ENCODE data around the gene ADAMTS16. TPM values are rescaled to one million over a fixed set of nuclear protein-coding genes. Genes with fewer than 3 reads are reported as not detected.

ADAMTS16 gene
- total and polyA plus RNA-seq, 2 donors (not counting 3 experiments of a cell fraction or from before 2014, with no cell fraction given) = not detected

DNA sequence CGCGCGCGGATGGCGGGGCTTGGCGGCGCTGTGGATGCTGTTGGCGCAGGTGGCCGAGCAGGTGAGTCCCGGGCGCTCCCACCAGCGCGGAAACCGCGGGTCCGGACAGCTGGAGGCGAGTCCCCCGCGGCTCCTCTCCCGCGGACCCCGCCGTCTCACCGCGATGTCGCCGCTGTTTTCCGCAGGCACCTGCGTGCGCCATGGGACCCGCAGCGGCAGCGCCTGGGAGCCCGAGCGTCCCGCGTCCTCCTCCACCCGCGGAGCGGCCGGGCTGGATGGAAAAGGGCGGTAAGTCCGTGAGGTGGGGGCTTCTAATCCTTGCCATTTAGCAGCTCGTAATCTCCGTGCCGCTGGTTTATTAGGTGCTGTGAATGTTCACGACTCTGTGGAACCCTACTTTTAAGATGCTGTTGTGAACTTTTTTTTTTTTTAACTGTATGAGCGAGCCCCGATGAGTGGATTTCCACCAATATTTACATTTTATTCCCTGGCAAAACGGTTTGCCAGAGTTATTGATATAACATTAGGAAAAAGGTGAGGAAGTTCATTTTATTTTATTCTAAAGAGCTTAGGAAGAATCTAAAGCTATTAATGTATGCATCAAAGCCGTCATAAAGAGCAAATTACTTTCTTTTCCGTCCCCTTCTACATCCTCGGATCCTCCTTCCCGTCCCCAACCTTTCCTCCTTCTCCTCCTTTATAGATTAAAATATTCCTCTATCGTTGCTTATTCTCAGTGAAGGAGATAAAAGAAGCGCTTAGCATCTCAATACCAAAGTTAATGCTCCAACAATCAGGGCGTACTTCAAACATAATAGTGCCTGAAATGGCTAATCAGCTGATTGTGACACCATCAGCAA lies 579 bp downstream of the ADAMTS16 start:
- dilution Hi-C loops (cut with MboI; ENCODE audit: extremely low pct_ligation_motif_present, low sequenced_read_pairs) (no loop called here), intact Hi-C loops (cut with micrococcal nuclease) (no loop called here)
- CTCF ChIA-PET = interaction anchor here (0.6 to 3.7 kb wide), 2 partner anchors 278 to 1458 kb away, joined by 3 to 31 read pairs; no protein-coding TSS in a partner anchor
- Histone ChIP-seq H3K27ac (ENCODE audit: insufficient read depth, low read depth, low read length) (no peak overlapping the region), H3K36me3 (ENCODE audit: control insufficient read depth in 2 of 2, extremely low read depth in 1 of 2, insufficient read depth in 2 of 2, low read length in 2 of 2) (no peaks in the 10 kb centered on the region), H2AFZ (ENCODE audit: low read depth, low read length) (no peak overlapping the region), H3K79me2 (ENCODE audit: control insufficient read depth, insufficient read depth, low read length) (no peaks in the 10 kb centered on the region), H3K27me3 (ENCODE audit: control insufficient read depth in 2 of 2, insufficient read depth in 2 of 2, low read length in 2 of 2) (peaks cover 9 to 13% of the 10 kb centered on the region in 2 experiments), H4K20me1 (replicated peaks; ENCODE audit: control insufficient read depth, extremely low read depth, insufficient read depth, low read length) (no peaks in the 10 kb centered on the region), H3K4me1 (ENCODE audit: control insufficient read depth, extremely low read depth, insufficient read depth, low read length) (no peaks in the 10 kb centered on the region), H3K9ac (replicated peaks; ENCODE audit: extremely low read depth, insufficient read depth, low read length) (no peak overlapping the region), H3K4me3 (replicated peaks in 1 of 3; ENCODE audit: insufficient read depth in 1 of 3, low read depth in 1 of 3, low read length in 3 of 3) (no peak overlapping the region), H3K4me2 (ENCODE audit: insufficient read depth, low read length) (no peak overlapping the region), H3K9me1 (replicated peaks; ENCODE audit: control insufficient read depth, extremely low read depth, insufficient read depth, low read length) (no peaks in the 10 kb centered on the region), H3K9me3 (replicated peaks; ENCODE audit: control insufficient read depth, insufficient read depth, low read length) (no peaks in the 10 kb centered on the region)
- DNase-seq (ENCODE audit: low read depth, low spot score) (no peak), FAIRE-seq (no peak)
- TF ChIP-seq GATA2 (IDR thresholded peaks at IDR 0.05; ENCODE audit: insufficient read depth, insufficient read length, low read depth, low read length) (no peak), FOS (IDR thresholded peaks at IDR 0.05; ENCODE audit: borderline replicate concordance, insufficient read depth, low read length) (no peak), MYC (IDR thresholded peaks at IDR 0.05; ENCODE audit: low read depth, low read length) (no peak), EZH2 (IDR thresholded peaks at IDR 0.05; ENCODE audit: borderline replicate concordance, low read depth, low read length, severe bottlenecking) (no peak)
- TF ChIP-seq, protein P1, sequence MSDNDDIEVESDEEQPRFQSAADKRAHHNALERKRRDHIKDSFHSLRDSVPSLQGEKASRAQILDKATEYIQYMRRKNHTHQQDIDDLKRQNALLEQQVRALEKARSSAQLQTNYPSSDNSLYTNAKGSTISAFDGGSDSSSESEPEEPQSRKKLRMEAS (IDR thresholded peaks at IDR 0.05; ENCODE audit: insufficient read depth, insufficient read length) = no peak
- POLR2A ChIA-PET = no interaction called here
- BruUV-seq (replicated peaks) = no TSS peak

DNA sequence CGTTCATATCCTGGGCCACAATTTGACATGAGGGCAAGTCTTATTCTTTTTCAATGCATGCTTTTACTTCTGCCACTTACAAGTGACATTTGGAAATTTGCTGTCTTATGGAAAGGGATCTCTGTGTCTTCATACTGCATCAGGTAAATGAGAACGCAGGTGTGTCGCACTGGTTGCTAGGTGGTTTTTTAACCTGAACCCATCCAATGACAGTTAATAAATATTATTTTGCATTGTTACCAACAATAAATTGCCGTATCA lies 1.1 kb downstream of the ADAMTS16 start:
- no peak overlapping the region for H3K4me3 ChIP-seq (replicated peaks in 1 of 3; ENCODE audit: insufficient read depth in 1 of 3, low read depth in 1 of 3, low read length in 3 of 3)
- H3K79me2 ChIP-seq (ENCODE audit: control insufficient read depth, insufficient read depth, low read length) = no peaks in the 10 kb centered on the region
- no TSS peak for BruUV-seq (replicated peaks)
- TF ChIP-seq, protein P1 (IDR thresholded peaks at IDR 0.05; ENCODE audit: insufficient read depth, insufficient read length) = no peak
- TF ChIP-seq POLR2A (IDR thresholded peaks at IDR 0.05; ENCODE audit: low read depth, low read length) (no peak), FOS (IDR thresholded peaks at IDR 0.05; ENCODE audit: borderline replicate concordance, insufficient read depth, low read length) (no peak), MYC (IDR thresholded peaks at IDR 0.05; ENCODE audit: low read depth, low read length) (no peak), JUN (IDR thresholded peaks at IDR 0.05; ENCODE audit: borderline replicate concordance, insufficient read depth, insufficient read length, low read depth) (no peak), POLR2AphosphoS5 (IDR thresholded peaks at IDR 0.05; ENCODE audit: insufficient read depth, low read depth, low read length) (no peak), GATA2 (IDR thresholded peaks at IDR 0.05; ENCODE audit: insufficient read depth, insufficient read length, low read depth, low read length) (no peak), EZH2 (IDR thresholded peaks at IDR 0.05; ENCODE audit: borderline replicate concordance, low read depth, low read length, severe bottlenecking) (no peak)
- TF ChIP-seq, protein P2, sequence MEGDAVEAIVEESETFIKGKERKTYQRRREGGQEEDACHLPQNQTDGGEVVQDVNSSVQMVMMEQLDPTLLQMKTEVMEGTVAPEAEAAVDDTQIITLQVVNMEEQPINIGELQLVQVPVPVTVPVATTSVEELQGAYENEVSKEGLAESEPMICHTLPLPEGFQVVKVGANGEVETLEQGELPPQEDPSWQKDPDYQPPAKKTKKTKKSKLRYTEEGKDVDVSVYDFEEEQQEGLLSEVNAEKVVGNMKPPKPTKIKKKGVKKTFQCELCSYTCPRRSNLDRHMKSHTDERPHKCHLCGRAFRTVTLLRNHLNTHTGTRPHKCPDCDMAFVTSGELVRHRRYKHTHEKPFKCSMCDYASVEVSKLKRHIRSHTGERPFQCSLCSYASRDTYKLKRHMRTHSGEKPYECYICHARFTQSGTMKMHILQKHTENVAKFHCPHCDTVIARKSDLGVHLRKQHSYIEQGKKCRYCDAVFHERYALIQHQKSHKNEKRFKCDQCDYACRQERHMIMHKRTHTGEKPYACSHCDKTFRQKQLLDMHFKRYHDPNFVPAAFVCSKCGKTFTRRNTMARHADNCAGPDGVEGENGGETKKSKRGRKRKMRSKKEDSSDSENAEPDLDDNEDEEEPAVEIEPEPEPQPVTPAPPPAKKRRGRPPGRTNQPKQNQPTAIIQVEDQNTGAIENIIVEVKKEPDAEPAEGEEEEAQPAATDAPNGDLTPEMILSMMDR (IDR thresholded peaks at IDR 0.05; ENCODE audit: extremely low read depth in 1 of 2, insufficient read depth in 1 of 2, low read depth in 1 of 2, low read length in 2 of 2) = no peak
- no peak for DNase-seq (ENCODE audit: low read depth, low spot score)
- no peak overlapping the region for H3K4me2 ChIP-seq (ENCODE audit: insufficient read depth, low read length)
- no peak overlapping the region for H3K27ac ChIP-seq (ENCODE audit: insufficient read depth, low read depth, low read length)
- FAIRE-seq = no peak
- no peak overlapping the region for H3K9ac ChIP-seq (replicated peaks; ENCODE audit: extremely low read depth, insufficient read depth, low read length)
- H4K20me1 ChIP-seq (replicated peaks; ENCODE audit: control insufficient read depth, extremely low read depth, insufficient read depth, low read length) = no peaks in the 10 kb centered on the region
- H3K9me3 ChIP-seq (replicated peaks; ENCODE audit: control insufficient read depth, insufficient read depth, low read length) = no peaks in the 10 kb centered on the region
- H3K9me1 ChIP-seq (replicated peaks; ENCODE audit: control insufficient read depth, extremely low read depth, insufficient read depth, low read length) = no peaks in the 10 kb centered on the region
- H2AFZ ChIP-seq (ENCODE audit: low read depth, low read length) = no peak overlapping the region
- intact Hi-C loops (cut with micrococcal nuclease) (no loop called here), dilution Hi-C loops (cut with MboI; ENCODE audit: extremely low pct_ligation_motif_present, low sequenced_read_pairs) (no loop called here)
- POLR2A ChIA-PET = no interaction called here
- no peaks in the 10 kb centered on the region for H3K36me3 ChIP-seq (ENCODE audit: control insufficient read depth in 2 of 2, extremely low read depth in 1 of 2, insufficient read depth in 2 of 2, low read length in 2 of 2)
- no peaks in the 10 kb centered on the region for H3K4me1 ChIP-seq (ENCODE audit: control insufficient read depth, extremely low read depth, insufficient read depth, low read length)
- CTCF ChIA-PET = interaction anchor here (3.7 kb wide), 1 partner anchor 277 kb away, joined by 31 read pairs; no protein-coding TSS in a partner anchor
- H3K27me3 ChIP-seq (ENCODE audit: control insufficient read depth in 2 of 2, insufficient read depth in 2 of 2, low read length in 2 of 2) = peaks cover 9 to 13% of the 10 kb centered on the region in 2 experiments

Data from endothelial cell of umbilical vein (primary cell).